HepG2 (cell line): Measurements from ENCODE around the gene CEP120. TPM values are rescaled to one million over a fixed set of nuclear protein-coding genes. Genes with fewer than 3 reads are reported as not detected.

ENCODE experiments used
- ARID3A ChIP-seq: IDR thresholded peaks from 2 replicates; pipeline ENCODE4 v1.6.1; 2012; ENCODE audit warnings: low read depth, low read length, improper control_type of control experiment
- FOXA3 ChIP-seq: IDR thresholded peaks from 2 replicates; pipeline ENCODE4 v1.6.1; 2016; ENCODE audit warnings: missing genetic modification reagents, missing compliant biosample characterization
- HNRNPK ChIP-seq: fragments of 200-400 bp; formaldehyde crosslinking; IDR thresholded peaks from 2 replicates; pipeline ENCODE4 v1.6.1; 2018; ENCODE audit warnings: low read length, low read depth, moderate library complexity, mild to moderate bottlenecking; ENCODE audit not compliant: poor library complexity, severe bottlenecking
- IRF9 ChIP-seq: sonication (generic); formaldehyde crosslinking; IDR thresholded peaks from 2 replicates; pipeline ENCODE4 v1.8.0; 2022; ENCODE audit warnings: missing genetic modification reagents, mild to moderate bottlenecking, borderline replicate concordance
- JUNB ChIP-seq: sonication (generic); formaldehyde crosslinking; IDR thresholded peaks from 2 replicates; pipeline ENCODE4 v1.8.0; 2022; ENCODE audit warnings: missing genetic modification reagents, mild to moderate bottlenecking, borderline replicate concordance
- KDM1A ChIP-seq: IDR thresholded peaks from 2 replicates; pipeline ENCODE4 v1.6.1; 2016; ENCODE audit warnings: missing compliant biosample characterization
- MXD4 ChIP-seq: IDR thresholded peaks from 2 replicates; pipeline ENCODE4 v1.6.1; 2016; ENCODE audit warnings: mild to moderate bottlenecking, missing biosample characterization, missing genetic modification reagents
- NFIB ChIP-seq: sonication (generic); formaldehyde crosslinking; IDR thresholded peaks from 2 replicates; pipeline ENCODE4 v1.9.0; 2021; ENCODE audit warnings: missing genetic modification reagents, mild to moderate bottlenecking, borderline replicate concordance
- POGK ChIP-seq: sonication (generic); formaldehyde crosslinking; conservative IDR thresholded peaks from 2 replicates; pipeline ENCODE4 v1.8.0; 2022; ENCODE audit warnings: mild to moderate bottlenecking, moderate library complexity, missing genetic modification reagents
- REPIN1 ChIP-seq: sonication (generic); formaldehyde crosslinking; IDR thresholded peaks from 2 replicates; pipeline ENCODE4 v1.8.0; 2022; ENCODE audit warnings: missing genetic modification reagents, low read depth, mild to moderate bottlenecking, borderline replicate concordance
- RFXAP ChIP-seq: sonication (generic); formaldehyde crosslinking; IDR thresholded peaks from 2 replicates; pipeline ENCODE4 v1.4.0; 2020; ENCODE audit warnings: missing genetic modification reagents, borderline replicate concordance
- SMAD1 ChIP-seq: sonication (generic); formaldehyde crosslinking; IDR thresholded peaks from 2 replicates; pipeline ENCODE4 v1.4.0; 2020; ENCODE audit warnings: missing genetic modification reagents, low read depth, mild to moderate bottlenecking, borderline replicate concordance
- XRCC5 ChIP-seq: fragments of 200-400 bp; formaldehyde crosslinking; optimal IDR thresholded peaks from 2 replicates; pipeline ENCODE3; 2017; ENCODE audit warnings: mild to moderate bottlenecking, low read length
- ZBED4 ChIP-seq: sonication (generic); formaldehyde crosslinking; IDR thresholded peaks from 2 replicates; pipeline ENCODE4 v1.4.0; 2020; ENCODE audit warnings: missing genetic modification reagents, borderline replicate concordance
- ZNF124 ChIP-seq: sonication (generic); formaldehyde crosslinking; IDR thresholded peaks from 2 replicates; pipeline ENCODE4 v1.4.0; 2020; ENCODE audit warnings: missing genetic modification reagents
- ZNF335 ChIP-seq: sonication (generic); formaldehyde crosslinking; IDR thresholded peaks from 2 replicates; pipeline ENCODE4 v1.4.0; 2020; ENCODE audit warnings: missing genetic modification reagents
- ZNF530 ChIP-seq: sonication (generic); formaldehyde crosslinking; IDR thresholded peaks from 2 replicates; pipeline ENCODE4 v1.5.0; 2020; ENCODE audit warnings: low read depth, mild to moderate bottlenecking, missing genetic modification reagents
- ZNF703 ChIP-seq: sonication (generic); formaldehyde crosslinking; IDR thresholded peaks from 2 replicates; pipeline ENCODE4 v1.5.1; 2020; ENCODE audit warnings: missing genetic modification reagents, mild to moderate bottlenecking, moderate library complexity, borderline replicate concordance
- ZNF850 ChIP-seq: sonication (generic); formaldehyde crosslinking; conservative IDR thresholded peaks from 2 replicates; pipeline ENCODE4 v1.9.0; 2021; ENCODE audit warnings: mild to moderate bottlenecking, missing genetic modification reagents
- ZSCAN9 ChIP-seq: IDR thresholded peaks from 2 replicates; pipeline ENCODE4 v1.6.1; 2016; ENCODE audit warnings: borderline replicate concordance
- polyA plus RNA-seq, 8 experiments: library from polyadenylated mRNA; depleted of rRNA in 3 of 8; stranded (reverse) in 7 of 8; unstranded in 1 of 8; fragments of >200 nt; fragmentation: Illumina TruSeq in 4 of 8; extraction: Trizol in 4 of 8; gene quantifications; 2 replicates each; pipeline versions ENCODE4 v1.2.1 to v1.2.3, GENCODE V29; 2011 to 2016; ENCODE audit warnings: low read depth in 4 of 8, missing spikeins in 1 of 8, mixed read lengths in 1 of 8; ENCODE audit not compliant: insufficient read depth in 1 of 8
- total RNA-seq, 5 experiments: library from RNA; depleted of rRNA; stranded (reverse); fragments of >200 nt; fragmentation: Illumina TruSeq; extraction: Trizol; gene quantifications; 2 replicates each; pipeline ENCODE4 v1.2.3, GENCODE V29; 2016; ENCODE audit warnings: low read depth in 1 of 5

CEP120 gene
- total and polyA plus RNA-seq, 2 of the 13 experiments (the other 11 are each of a cell fraction or from before 2014, with no cell fraction given): 8.0 to 14.7 TPM

GRCh38 chr5:123423278-123424149, at the start of gene CEP120 (continued):
- TF ChIP-seq POGK (CRISPR knock-in tag): peak; percentile 92
- no peak for TF ChIP-seq KDM1A (CRISPR knock-in tag)
- peak; percentile 99 for TF ChIP-seq RFXAP (CRISPR knock-in tag)
- TF ChIP-seq REPIN1 (CRISPR knock-in tag): peak; percentile 96
- TF ChIP-seq IRF9: no peak
- TF ChIP-seq JUNB (CRISPR knock-in tag): no peak
- TF ChIP-seq SMAD1 (CRISPR knock-in tag): no peak; the same call in 1 of the 2 replicates
- TF ChIP-seq NFIB: no peak
- no peak for TF ChIP-seq ZNF530 (CRISPR knock-in tag)
- TF ChIP-seq ZNF335: peak; percentile 83
- TF ChIP-seq HNRNPK: no peak
- TF ChIP-seq ARID3A: peak; percentile 62; the same call in 1 of the 2 replicates
- TF ChIP-seq ZBED4 (CRISPR knock-in tag): peak; percentile 42; the same call in 1 of the 2 replicates
- TF ChIP-seq ZNF124 (CRISPR knock-in tag): 0 out of 2 replicates have a peak, but pooled peaks have one; percentile 40
- no peak; the same call in 1 of the 2 replicates for TF ChIP-seq ZNF703
- no peak for TF ChIP-seq ZNF850 (CRISPR knock-in tag)
- TF ChIP-seq ZSCAN9 (CRISPR knock-in tag): peak; percentile 27; the same call in 1 of the 2 replicates
- peak; percentile 97 for TF ChIP-seq XRCC5
- peak; percentile 50; the same call in 1 of the 2 replicates for TF ChIP-seq MXD4 (CRISPR knock-in tag)
- TF ChIP-seq FOXA3 (CRISPR knock-in tag): peak; percentile 70
